Loucy (cell line): Measurements from ENCODE around the gene OR6C65.
"Not testable (repeated sequence)": the region's sequence is repeated elsewhere in the genome, so short reads cannot be mapped to it uniquely, and the experiment has no call there.

Experiments used
- H2AFZ ChIP-seq: fragments of 200-600 bp; sonication (generic); 2 replicates; pipeline ENCODE4 v1.6.0; 2016; ENCODE audit warnings: antibody characterized with exemption, mild to moderate bottlenecking, low read length, moderate library complexity
- H3F3A ChIP-seq: fragments of 200-600 bp; 2 replicates; pipeline ENCODE4 v1.6.0; 2016; ENCODE audit warnings: antibody characterized with exemption, low read depth, mild to moderate bottlenecking
- H3K27me3 ChIP-seq: fragments of 200-600 bp; sonication (generic); 2 replicates; pipeline ENCODE4 v1.6.1; 2014; ENCODE audit warnings: low read length, mild to moderate bottlenecking; ENCODE audit not compliant: insufficient read depth, poor library complexity, severe bottlenecking
- H3K36me3 ChIP-seq: fragments of 200-600 bp; sonication (generic); 2 replicates; pipeline ENCODE4 v1.6.1; 2016; ENCODE audit warnings: low read length; ENCODE audit not compliant: insufficient read depth
- H3K4me1 ChIP-seq: fragments of 200-600 bp; sonication (generic); 2 replicates; pipeline ENCODE4 v1.5.1; 2014; ENCODE audit warnings: low read length, mild to moderate bottlenecking; ENCODE audit not compliant: insufficient read depth, poor library complexity, severe bottlenecking
- H3K4me2 ChIP-seq: fragments of 200-600 bp; sonication (generic); 2 replicates; pipeline ENCODE4 v1.6.0; 2014; ENCODE audit warnings: antibody characterized with exemption, low read length, low read depth, mild to moderate bottlenecking; ENCODE audit not compliant: poor library complexity, severe bottlenecking
- H3K4me3 ChIP-seq: fragments of 200-600 bp; sonication (generic); 2 replicates; pipeline ENCODE4 v1.5.1; 2014; ENCODE audit warnings: low read length, mild to moderate bottlenecking, mixed read lengths; ENCODE audit not compliant: poor library complexity, severe bottlenecking
- H3K79me2 ChIP-seq: fragments of 200-600 bp; sonication (generic); 2 replicates; pipeline ENCODE4 v1.6.1; 2014; ENCODE audit warnings: low read length; ENCODE audit not compliant: insufficient read depth
- H3K9ac ChIP-seq: fragments of 200-600 bp; sonication (generic); 2 replicates; pipeline ENCODE4 v1.6.0; 2014; ENCODE audit warnings: mild to moderate bottlenecking, low read depth, low read length, moderate library complexity; ENCODE audit not compliant: poor library complexity, severe bottlenecking
- H3K9me2 ChIP-seq: fragments of 200-600 bp; sonication (generic); replicated peaks from 2 replicates; pipeline ENCODE4 v1.6.1; 2016; ENCODE audit warnings: low read depth, low read length, mixed read lengths
- H3K9me3 ChIP-seq: fragments of 200-600 bp; sonication (generic); 2 replicates; pipeline ENCODE4 v1.6.1; 2014; ENCODE audit warnings: mild to moderate bottlenecking, antibody characterized with exemption, low read length, low read depth; ENCODE audit not compliant: insufficient read depth
- H4K20me1 ChIP-seq: fragments of 200-600 bp; sonication (generic); 2 replicates; pipeline ENCODE4 v1.6.0; 2014; ENCODE audit warnings: antibody characterized with exemption, low read length, mild to moderate bottlenecking; ENCODE audit not compliant: insufficient read depth, poor library complexity, severe bottlenecking
- CTCF ChIP-seq: fragments of 200-600 bp; sonication (generic); conservative IDR thresholded peaks from 2 replicates; pipeline ENCODE4 v1.5.1; 2014; ENCODE audit warnings: mild to moderate bottlenecking, antibody characterized with exemption, low read length
- EZH2phosphoT487 ChIP-seq: fragments of 200-600 bp; IDR thresholded peaks from 2 replicates; pipeline ENCODE4 v1.6.1; 2018; ENCODE audit warnings: antibody characterized with exemption, mild to moderate bottlenecking, moderate library complexity, borderline replicate concordance

Gene OR6C65

GRCh38 chr12:55396326-55396725, 4.0 kb upstream of the OR6C65 start:
- no peaks in the 10 kb centered on the region for H3K9me2 ChIP-seq
- no peak overlapping the region for H3K4me3 ChIP-seq
- no peaks in the 10 kb centered on the region for H3K9me3 ChIP-seq
- no peak overlapping the region for H3K4me2 ChIP-seq
- H3K79me2 ChIP-seq, result no peaks in the 10 kb centered on the region
- no peak overlapping the region for H3K9ac ChIP-seq
- H3F3A ChIP-seq, result no peaks in the 10 kb centered on the region
- no peaks in the 10 kb centered on the region for H3K36me3 ChIP-seq
- H3K27me3 ChIP-seq, result no peaks in the 10 kb centered on the region
- no peaks in the 10 kb centered on the region for H3K4me1 ChIP-seq
- no peaks in the 10 kb centered on the region for H4K20me1 ChIP-seq
- no peak for TF ChIP-seq EZH2phosphoT487
- TF ChIP-seq CTCF, result no peak
- H2AFZ ChIP-seq, result no peak overlapping the region

GRCh38 chr12:55407866-55408265, 7.5 kb downstream of the OR6C65 start:
- Histone ChIP-seq H3K36me3 (no peaks in the 10 kb centered on the region), H3K4me2 (no peak overlapping the region), H3F3A (no peaks in the 10 kb centered on the region), H3K9me3 (no peaks in the 10 kb centered on the region), H4K20me1 (no peaks in the 10 kb centered on the region), H3K4me3 (no peak overlapping the region), H3K79me2 (no peaks in the 10 kb centered on the region), H3K9me2 (no peaks in the 10 kb centered on the region), H3K27me3 (no peaks in the 10 kb centered on the region), H3K9ac (no peak overlapping the region), H2AFZ (no peak overlapping the region), H3K4me1 (no peaks in the 10 kb centered on the region)
- TF ChIP-seq CTCF, result no peak
- TF ChIP-seq EZH2phosphoT487, result no peak

GRCh38 chr12:55409133-55409532, 8.8 kb downstream of the OR6C65 start:
- not testable (repeated sequence) for H2AFZ ChIP-seq, H3K9ac ChIP-seq, H3K36me3 ChIP-seq, H3K9me3 ChIP-seq, H3K9me2 ChIP-seq, H3K27me3 ChIP-seq, H3K4me1 ChIP-seq, H3K4me2 ChIP-seq, H4K20me1 ChIP-seq, H3K79me2 ChIP-seq, H3K4me3 ChIP-seq, H3F3A ChIP-seq

GRCh38 chr12:55412138-55412537, 11.8 kb downstream of the OR6C65 start:
- not testable (repeated sequence) for H3K9ac ChIP-seq, H3K9me3 ChIP-seq, H3K79me2 ChIP-seq, H3K4me2 ChIP-seq, H3F3A ChIP-seq, H3K9me2 ChIP-seq, H3K27me3 ChIP-seq, H2AFZ ChIP-seq, H3K4me1 ChIP-seq, H3K4me3 ChIP-seq, H4K20me1 ChIP-seq, H3K36me3 ChIP-seq

GRCh38 chr12:55413498-55414388, 13.4 kb downstream of the OR6C65 start:
- H3F3A ChIP-seq, H4K20me1 ChIP-seq, H3K4me1 ChIP-seq, H3K27me3 ChIP-seq, H3K9me2 ChIP-seq, H3K9me3 ChIP-seq, H3K79me2 ChIP-seq, H3K9ac ChIP-seq, H3K4me3 ChIP-seq, H3K4me2 ChIP-seq, H3K36me3 ChIP-seq, H2AFZ ChIP-seq: not testable (repeated sequence)

- H3K4me3 ChIP-seq, result not testable (repeated sequence)
These were observed 14.1 kb downstream of the OR6C65 start for GRCh38 chr12:55414396-55414823.

More at GRCh38 chr12:55414396-55414823, 14.1 kb downstream of the OR6C65 start:
- H2AFZ ChIP-seq, H3K36me3 ChIP-seq, H3K9me2 ChIP-seq, H3K4me2 ChIP-seq, H3F3A ChIP-seq, H3K27me3 ChIP-seq, H3K79me2 ChIP-seq, H4K20me1 ChIP-seq, H3K4me1 ChIP-seq, H3K9me3 ChIP-seq, H3K9ac ChIP-seq: not testable (repeated sequence)
